K562 (cell line): Measurements from ENCODE around the gene WDR27. TPM values are rescaled to one million over a fixed set of nuclear protein-coding genes. Genes with fewer than 3 reads are reported as not detected.
"Not testable (repeated sequence)": the region's sequence is repeated elsewhere in the genome, so short reads cannot be mapped to it uniquely, and the experiment has no call there.

Source experiments
- ATAC-seq: fragments of 200-7000 bp; cut with Tn5 transposase; 3 replicates; pipeline ENCODE4 v1.9.1; 2020; ENCODE audit warnings: moderate library complexity
- BruUV-seq: library from RNA; stranded (reverse); fragments of 400-500 nt; replicated peaks from 2 replicates; lab custom pipeline; 2021; lab: Mats Ljungman, UMichigan
- CTCF ChIA-PET: fragments of 300-600 bp; formaldehyde crosslinking; extraction: SDS; loops from one replicate; lab custom pipeline; 2021; ENCODE audit warnings: low intra/inter-chr PET ratio; lab: Yijun Ruan, JAX
- POLR2A ChIA-PET: fragments of 300-600, 350-650 bp; sonication (Branson Sonifier 250); formaldehyde crosslinking; extraction: SDS; loops from one replicate; lab custom pipeline; 2021; ENCODE audit warnings: antibody characterized with exemption, inconsistent platforms; lab: Yijun Ruan, JAX
- DNase-seq, 4 experiments: peaks; one replicate each; pipeline versions ENCODE4 v3.0.0 to v3.0.0-alpha.2; 2011 to 2018; ENCODE audit warnings: low spot score in 3 of 4, mixed read lengths in 3 of 4; ENCODE audit errors: extremely low read depth in 1 of 4
- FAIRE-seq: peaks from 2 replicates; lab custom pipeline; 2011; peaks lifted over from hg19 to GRCh38; lab: Jason Lieb, UNC
- H2AFZ ChIP-seq: 2 replicates; pipeline ENCODE4 v1.6.0; 2011; ENCODE audit warnings: low read depth, low read length, control low read depth, inconsistent platforms
- H3K27ac ChIP-seq: fragments of 200-600 bp; 3 replicates; pipeline ENCODE4 v1.8.0; 2011; ENCODE audit warnings: low read depth, mild to moderate bottlenecking, control low read depth, inconsistent platforms, low read length, moderate library complexity, mixed read lengths; ENCODE audit errors: extremely low read depth
- H3K27me3 ChIP-seq, 2 experiments: fragments of 300-600 bp in 1 of 2; 2 replicates in 1 of 2; 3 replicates in 1 of 2; pipeline versions ENCODE4 v1.6.0 to v1.8.0; 2011; ENCODE audit warnings: inconsistent platforms in 2 of 2, low read length in 2 of 2, mild to moderate bottlenecking in 1 of 2, mixed read lengths in 1 of 2, moderate library complexity in 1 of 2; ENCODE audit not compliant: control insufficient read depth in 2 of 2, insufficient read depth in 2 of 2
- H3K36me3 ChIP-seq: fragments of 300-600 bp; 3 replicates; pipeline ENCODE4 v1.8.0; 2011; ENCODE audit warnings: mild to moderate bottlenecking, low read length, inconsistent platforms; ENCODE audit not compliant: control insufficient read depth, insufficient read depth
- H3K4me1 ChIP-seq, 2 experiments: fragments of 200-600 bp in 1 of 2; replicated peaks in 1 of 2; 2 replicates in 1 of 2; 3 replicates in 1 of 2; pipeline versions ENCODE4 v1.5.1 to v1.8.0; 2011; ENCODE audit warnings: inconsistent platforms in 2 of 2, low read length in 2 of 2, mild to moderate bottlenecking in 1 of 2, mixed read lengths in 1 of 2, moderate library complexity in 1 of 2; ENCODE audit not compliant: control insufficient read depth in 2 of 2, insufficient read depth in 2 of 2
- H3K4me2 ChIP-seq: 2 replicates; pipeline ENCODE4 v1.6.1; 2011; ENCODE audit warnings: low read length, control low read depth, inconsistent platforms, mixed read lengths; ENCODE audit not compliant: insufficient read depth
- H3K4me3 ChIP-seq: fragments of 200-600 bp; sonication (generic), shearing (Covaris generic); 2 replicates; pipeline ENCODE4 v1.5.1; 2016; ENCODE audit warnings: control low read depth, inconsistent platforms
- H3K79me2 ChIP-seq: fragments of 200-600 bp; 3 replicates; pipeline ENCODE4 v1.8.0; 2011; ENCODE audit warnings: low read length, inconsistent platforms; ENCODE audit not compliant: control insufficient read depth, insufficient read depth
- H3K9ac ChIP-seq, 2 experiments: 2 replicates each; pipeline versions ENCODE4 v1.6.0 to v1.6.1; 2011; ENCODE audit warnings: low read depth in 2 of 2, low read length in 2 of 2, control low read depth in 1 of 2, inconsistent platforms in 1 of 2, mild to moderate bottlenecking in 1 of 2, mixed read lengths in 1 of 2; ENCODE audit not compliant: insufficient read depth in 1 of 2
- H3K9me1 ChIP-seq: one replicate; pipeline ENCODE4 v1.6.0; 2011; ENCODE audit warnings: inconsistent platforms, mild to moderate bottlenecking, low read length, moderate library complexity; ENCODE audit not compliant: control insufficient read depth, insufficient read depth
- H3K9me3 ChIP-seq: replicated peaks from 2 replicates; pipeline ENCODE4 v1.5.1; 2011; ENCODE audit warnings: low read depth, low read length, inconsistent platforms; ENCODE audit not compliant: control insufficient read depth, insufficient read depth
- H4K20me1 ChIP-seq: replicated peaks from 2 replicates; pipeline ENCODE4 v1.6.1; 2011; ENCODE audit warnings: low read length, inconsistent platforms, mixed read lengths; ENCODE audit not compliant: control insufficient read depth, insufficient read depth
- CEBPG ChIP-seq, 3 experiments: fragments of 200-800 bp in 1 of 3; sonication (Bioruptor generic) in 1 of 3; sonication (generic) in 1 of 3; formaldehyde crosslinking in 1 of 3; IDR thresholded peaks in 2 of 3; conservative IDR thresholded peaks in 1 of 3; 2 replicates each; pipeline versions ENCODE4 v1.6.1 to v1.8.0; 2016 to 2022; ENCODE audit warnings: missing compliant biosample characterization in 2 of 3, missing genetic modification characterization in 2 of 3, mild to moderate bottlenecking in 1 of 3, missing genetic modification reagents in 1 of 3
- JUN ChIP-seq, 2 experiments: sonication (generic) in 1 of 2; formaldehyde crosslinking in 1 of 2; IDR thresholded peaks; 2 replicates each; pipeline versions ENCODE4 v1.6.1 to v1.8.0; 2012 to 2022; ENCODE audit warnings: borderline replicate concordance in 2 of 2, mild to moderate bottlenecking in 2 of 2, improper control_type of control experiment in 1 of 2, low read depth in 1 of 2, low read length in 1 of 2, missing genetic modification reagents in 1 of 2
- NFIC ChIP-seq: fragments of 450-650 bp; IDR thresholded peaks from 2 replicates; pipeline ENCODE4 v1.6.1; 2017; ENCODE audit warnings: mild to moderate bottlenecking, inconsistent platforms
- SMARCC2 ChIP-seq: fragments of 450-650 bp; IDR thresholded peaks from 2 replicates; pipeline ENCODE4 v1.6.1; 2017; ENCODE audit warnings: antibody characterized with exemption, moderate library complexity, mild to moderate bottlenecking, low read depth
- ZBED1 ChIP-seq: IDR thresholded peaks from 2 replicates; pipeline ENCODE4 v1.6.1; 2014
- ZFP1 ChIP-seq: fragments of 450-650 bp; formaldehyde crosslinking; IDR thresholded peaks from 2 replicates; pipeline ENCODE4 v1.4.0; 2020; ENCODE audit warnings: mild to moderate bottlenecking, mixed read lengths
- ZNF143 ChIP-seq: sonication (generic); formaldehyde crosslinking; IDR thresholded peaks from 2 replicates; pipeline ENCODE4 v1.9.0; 2022; ENCODE audit warnings: mild to moderate bottlenecking, missing genetic modification reagents
- ZNF23 ChIP-seq: fragments of 250-450 bp; sonication (Bioruptor Pico); IDR thresholded peaks from 2 replicates; pipeline ENCODE4 v1.4.0; 2020; ENCODE audit warnings: mild to moderate bottlenecking
- ZNF324 ChIP-seq: fragments of 250-450 bp; sonication (Bioruptor Pico); IDR thresholded peaks from 2 replicates; pipeline ENCODE4 v1.4.0; 2020; ENCODE audit warnings: mild to moderate bottlenecking
- ZNF589 ChIP-seq: fragments of 200-800 bp; sonication (Bioruptor generic); IDR thresholded peaks from 2 replicates; pipeline ENCODE4 v1.6.1; 2016; ENCODE audit warnings: low read depth, missing genetic modification characterization, missing compliant biosample characterization
- ZNF655 ChIP-seq: fragments of 250-450 bp; sonication (Bioruptor Pico); IDR thresholded peaks from 2 replicates; pipeline ENCODE4 v1.5.0; 2021
- WGBS: fragments of 100-300 bp; shearing (Covaris generic); methylation state at CpG from one replicate; pipeline ENCODE4 v1.1.6; 2016; ENCODE audit warnings: low coverage, mixed read lengths; ENCODE audit not compliant: insufficient coverage; ENCODE audit errors: missing lambda C conversion rate; 5-methylcytosine and 5-hydroxymethylcytosine counted together
- in situ Hi-C: fragments of 300-500 bp; cut with MboI; formaldehyde crosslinking; loops from 4 replicates; pipeline ENCODE4 v1.15.0; 2018; ENCODE audit warnings: inconsistent platforms, mixed read lengths
- intact Hi-C: fragments of 100-400 bp; cut with micrococcal nuclease; formaldehyde crosslinking; loops from 2 replicates; pipeline ENCODE4 v1.14.2; 2022
- polyA plus RNA-seq, 8 experiments: library from polyadenylated mRNA; depleted of rRNA in 4 of 8; stranded (reverse) in 5 of 8; unstranded in 3 of 8; fragments of >200 nt; fragmentation: Nextera tagmentation in 2 of 8; fragmentation: Illumina TruSeq in 1 of 8; extraction: Ambion mirVana in 2 of 8; extraction: Trizol in 1 of 8; gene quantifications; 2 replicates each; pipeline versions ENCODE4 v1.2.1 to v1.2.3, GENCODE V29; 2011 to 2014; ENCODE audit warnings: inconsistent platforms in 1 of 8, missing spikeins in 1 of 8
- total RNA-seq, 7 experiments: library from RNA; depleted of rRNA in 6 of 7; stranded (reverse); fragments of >200 nt in 6 of 7; fragmentation: Illumina TruSeq in 2 of 7; extraction: Trizol in 2 of 7; gene quantifications; 2 replicates each; pipeline versions ENCODE4 v1.2.1 to v1.2.3, GENCODE V29; 2011 to 2021; ENCODE audit warnings: low replicate concordance in 1 of 7
- TF ChIP-seq, protein P1 (sequence below), 2 experiments: fragments of 450-650 bp in 1 of 2; sonication (generic) in 1 of 2; formaldehyde crosslinking in 1 of 2; IDR thresholded peaks in 1 of 2; conservative IDR thresholded peaks in 1 of 2; 2 replicates each; pipeline versions ENCODE4 v1.6.1 to v1.8.1; 2016 to 2023; ENCODE audit warnings: mild to moderate bottlenecking in 2 of 2, moderate library complexity in 2 of 2, inconsistent platforms in 1 of 2, missing genetic modification reagents in 1 of 2
- TF ChIP-seq, protein P2 (sequence below): sonication (generic); formaldehyde crosslinking; IDR thresholded peaks from 2 replicates; pipeline ENCODE4 v1.8.0; 2022; ENCODE audit warnings: mild to moderate bottlenecking, missing genetic modification reagents

The WDR27 gene
- total and polyA plus RNA-seq, 9 of the 15 experiments (the other 6 are each of a cell fraction or from before 2014, with no cell fraction given), result 4.3 to 77.2 (median 22.7) TPM

DNA sequence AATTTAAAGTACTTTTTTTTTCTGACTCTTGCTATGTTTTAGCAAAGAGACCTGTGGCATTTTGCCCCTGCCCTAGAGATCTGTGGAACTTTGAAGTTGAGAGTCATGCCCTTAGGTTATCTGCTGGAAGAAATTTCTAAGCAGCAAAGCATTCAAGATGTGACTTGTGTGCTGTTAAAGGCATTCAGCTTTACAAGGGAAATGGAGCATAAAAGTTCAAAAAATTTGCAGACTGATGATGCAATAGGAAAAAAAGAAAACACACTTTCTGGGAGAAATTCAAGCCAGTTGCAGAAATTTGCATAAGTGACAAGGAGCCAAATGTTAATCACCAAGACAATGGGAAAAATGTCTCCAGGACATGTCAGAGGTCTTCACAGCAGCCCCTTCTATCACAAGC is 267.3 kb downstream of the WDR27 start:
- DNase-seq; H4K20me1 ChIP-seq; H3K36me3 ChIP-seq; H2AFZ ChIP-seq; H3K4me2 ChIP-seq; H3K4me3 ChIP-seq; in situ Hi-C loops; H3K9ac ChIP-seq; intact Hi-C loops; H3K27me3 ChIP-seq; H3K79me2 ChIP-seq; H3K27ac ChIP-seq; FAIRE-seq; ATAC-seq; H3K4me1 ChIP-seq; H3K9me1 ChIP-seq; POLR2A ChIA-PET; H3K9me3 ChIP-seq; BruUV-seq; TF ChIP-seq CEBPG (CRISPR knock-in tag; IDR thresholded peaks at IDR 0.05): not testable (repeated sequence)
- TF ChIP-seq CEBPG (tag; conservative IDR thresholded peaks at IDR 0.05 in 1 of 2, IDR thresholded peaks at IDR 0.05 in 1 of 2), result peak; percentile 13 to 79; a peak in 2 of 4 replicates
- TF ChIP-seq, protein P1, sequence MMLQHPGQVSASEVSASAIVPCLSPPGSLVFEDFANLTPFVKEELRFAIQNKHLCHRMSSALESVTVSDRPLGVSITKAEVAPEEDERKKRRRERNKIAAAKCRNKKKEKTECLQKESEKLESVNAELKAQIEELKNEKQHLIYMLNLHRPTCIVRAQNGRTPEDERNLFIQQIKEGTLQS (IDR thresholded peaks at IDR 0.05), result peak; percentile 59
- TF ChIP-seq, protein P1 (CRISPR knock-in tag; conservative IDR thresholded peaks at IDR 0.05), result not testable (repeated sequence)
- CTCF ChIA-PET, result interaction anchor here (0.6 kb wide), 1 partner anchor 520 kb away, joined by 3 read pairs; no protein-coding TSS in a partner anchor

DNA sequence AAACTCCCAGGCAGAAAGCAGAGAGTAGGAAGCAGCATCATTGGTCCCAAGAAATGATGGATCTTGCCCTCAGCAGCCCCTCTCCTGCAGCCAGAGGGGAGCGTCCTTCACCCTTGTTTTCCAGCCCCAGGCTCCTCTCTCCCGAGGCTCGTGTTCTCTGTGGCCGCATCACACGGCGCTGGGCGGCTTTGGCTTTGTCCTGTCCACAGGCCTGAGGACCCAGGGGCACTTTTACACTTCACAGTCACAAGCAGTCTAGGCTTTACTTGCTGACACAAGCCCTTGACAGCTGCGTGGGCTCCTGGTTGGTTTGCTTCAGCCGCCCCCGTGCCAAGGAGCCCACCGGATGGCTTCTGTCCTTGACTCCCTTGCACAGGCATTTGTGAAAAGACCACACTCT is 272.8 kb downstream of the WDR27 start:
- Histone ChIP-seq H3K9me1 (no peaks in the 10 kb centered on the region), H3K9me3 (no peaks in the 10 kb centered on the region), H3K9ac (no peak overlapping the region), H3K4me3 (no peak overlapping the region), H3K27me3 (peaks cover 6 to 33% of the 10 kb centered on the region in 2 experiments; a peak in 4 of 5 replicates), H3K79me2 (no peaks in the 10 kb centered on the region), H3K36me3 (no peaks in the 10 kb centered on the region), H3K4me1 (peaks cover 0 to 7% of the 10 kb centered on the region in 2 experiments; a peak in 1 of 5 replicates), H2AFZ (no peak overlapping the region), H3K27ac (no peak overlapping the region), H4K20me1 (no peaks in the 10 kb centered on the region), H3K4me2 (no peak overlapping the region)
- DNase-seq (no peak), FAIRE-seq (no peak), ATAC-seq (no peak)
- in situ Hi-C loops, result no loop called here
- ChIA-PET POLR2A (no interaction called here), CTCF (no interaction called here)
- WGBS, result under 1% methylated on average over 11 of the region's 11 CpGs
- BruUV-seq, result no TSS peak
- intact Hi-C loops, result no loop called here
- TF ChIP-seq NFIC (no peak), ZBED1 (no peak), ZNF23 (CRISPR knock-in tag) (no peak), ZNF143 (CRISPR knock-in tag) (no peak), ZFP1 (CRISPR knock-in tag) (no peak), ZNF655 (CRISPR knock-in tag) (no peak), ZNF324 (CRISPR knock-in tag) (no peak), ZNF589 (no peak), SMARCC2 (no peak), JUN (IDR thresholded peaks at IDR 0.05; ENCODE audit: borderline replicate concordance, low read depth, low read length) (no peak), JUN (CRISPR knock-in tag; IDR thresholded peaks at IDR 0.05; ENCODE audit: borderline replicate concordance) (no peak)
- TF ChIP-seq, protein P2, sequence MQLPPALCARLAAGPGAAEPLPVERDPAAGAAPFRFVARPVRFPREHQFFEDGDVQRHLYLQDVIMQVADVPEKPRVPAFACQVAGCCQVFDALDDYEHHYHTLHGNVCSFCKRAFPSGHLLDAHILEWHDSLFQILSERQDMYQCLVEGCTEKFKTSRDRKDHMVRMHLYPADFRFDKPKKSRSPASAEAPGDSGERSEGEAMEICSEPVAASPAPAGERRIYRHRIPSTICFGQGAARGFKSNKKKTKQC (CRISPR knock-in tag), result no peak
